Gastrocnemius medialis (tissue), 4 donors: ENCODE measurements around the gene UTP11.

Experiments used
- POLR2A ChIP-seq, 2 donors: fragments of 450-650 bp; IDR thresholded peaks; one replicate each; pipeline ENCODE4 v1.6.1; 2017; ENCODE audit warnings: antibody characterized with exemption in 2 of 2, mild to moderate bottlenecking in 2 of 2, moderate library complexity in 2 of 2
- TF ChIP-seq, protein P1 (sequence below), 5 experiments: fragments of 450-650 bp in 3 of 5; fragments of 200-600 bp in 2 of 5; sonication (generic) in 2 of 5; IDR thresholded peaks in 4 of 5; conservative IDR thresholded peaks in 1 of 5; 1 replicate in 4 of 5; 2 replicates in 1 of 5; pipeline ENCODE4 v1.5.1; 2016 to 2019; ENCODE audit warnings: antibody characterized with exemption in 5 of 5, mild to moderate bottlenecking in 3 of 5, moderate library complexity in 3 of 5

DNA sequence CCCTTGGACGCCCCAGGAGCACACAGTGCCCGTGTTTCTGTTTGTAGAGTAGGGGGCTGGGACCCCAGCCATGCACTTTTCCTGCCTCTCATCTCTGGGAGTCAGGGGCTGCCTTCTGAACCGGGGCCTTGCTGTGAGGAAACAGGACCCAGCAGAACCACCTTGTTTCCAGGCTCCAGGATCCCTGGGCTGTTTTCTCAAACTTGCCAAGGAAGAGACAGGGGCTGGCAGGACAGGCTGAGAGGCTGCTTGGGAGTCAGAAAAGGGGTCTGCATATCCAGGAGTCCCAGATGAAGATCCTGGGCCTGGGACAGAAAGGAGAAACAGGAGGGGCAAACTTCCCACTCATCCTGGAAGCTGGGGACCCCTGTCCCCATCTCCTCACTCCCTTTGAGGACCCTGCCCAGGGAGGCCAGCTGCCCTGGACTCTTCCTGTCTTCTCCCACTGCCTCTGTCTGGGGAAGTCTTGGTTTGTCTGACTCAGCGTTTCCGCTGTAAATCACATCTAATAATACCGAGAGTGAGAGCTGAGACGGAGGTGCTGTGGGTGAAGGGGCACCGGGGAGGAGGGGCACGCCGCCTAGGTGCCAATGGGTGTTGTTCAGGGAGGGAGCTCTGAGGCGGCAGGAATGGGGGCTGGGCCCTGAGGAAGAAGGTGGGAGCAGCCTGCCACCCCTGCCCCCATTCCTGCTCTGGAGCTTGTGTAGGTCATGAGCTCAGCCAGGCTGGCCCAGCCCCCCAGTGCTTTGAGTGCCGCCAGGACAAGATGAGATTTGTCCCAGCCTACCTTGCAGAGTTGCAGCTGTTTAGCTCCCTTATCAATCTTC, 17.4 kb downstream of the UTP11 start:
- no peak for TF ChIP-seq POLR2A (IDR thresholded peaks at IDR 0.05)
- TF ChIP-seq, protein P1, sequence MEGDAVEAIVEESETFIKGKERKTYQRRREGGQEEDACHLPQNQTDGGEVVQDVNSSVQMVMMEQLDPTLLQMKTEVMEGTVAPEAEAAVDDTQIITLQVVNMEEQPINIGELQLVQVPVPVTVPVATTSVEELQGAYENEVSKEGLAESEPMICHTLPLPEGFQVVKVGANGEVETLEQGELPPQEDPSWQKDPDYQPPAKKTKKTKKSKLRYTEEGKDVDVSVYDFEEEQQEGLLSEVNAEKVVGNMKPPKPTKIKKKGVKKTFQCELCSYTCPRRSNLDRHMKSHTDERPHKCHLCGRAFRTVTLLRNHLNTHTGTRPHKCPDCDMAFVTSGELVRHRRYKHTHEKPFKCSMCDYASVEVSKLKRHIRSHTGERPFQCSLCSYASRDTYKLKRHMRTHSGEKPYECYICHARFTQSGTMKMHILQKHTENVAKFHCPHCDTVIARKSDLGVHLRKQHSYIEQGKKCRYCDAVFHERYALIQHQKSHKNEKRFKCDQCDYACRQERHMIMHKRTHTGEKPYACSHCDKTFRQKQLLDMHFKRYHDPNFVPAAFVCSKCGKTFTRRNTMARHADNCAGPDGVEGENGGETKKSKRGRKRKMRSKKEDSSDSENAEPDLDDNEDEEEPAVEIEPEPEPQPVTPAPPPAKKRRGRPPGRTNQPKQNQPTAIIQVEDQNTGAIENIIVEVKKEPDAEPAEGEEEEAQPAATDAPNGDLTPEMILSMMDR (IDR thresholded peaks at IDR 0.05 in 4 of 5, conservative IDR thresholded peaks at IDR 0.05 in 1 of 5) = no peak
